SU-DHL-6 (cell line): ENCODE data around the gene PWP2.

Experiments
- H2AFZ ChIP-seq: fragments of 200-600 bp; sonication (generic); 2 replicates; pipeline ENCODE4 v1.6.1; 2014; ENCODE audit warnings: low read depth, mild to moderate bottlenecking, moderate library complexity, mixed read lengths, antibody characterized with exemption, low read length; ENCODE audit not compliant: severe bottlenecking
- H3F3A ChIP-seq: fragments of 200-600 bp; shearing (Covaris generic); 2 replicates; pipeline ENCODE4 v1.6.0; 2016; ENCODE audit warnings: antibody characterized with exemption, mild to moderate bottlenecking; ENCODE audit not compliant: insufficient read depth
- H3K27ac ChIP-seq: fragments of 200-600 bp; sonication (generic); 2 replicates; pipeline ENCODE4 v1.5.1; 2016; ENCODE audit warnings: low read depth, mild to moderate bottlenecking, low read length, moderate library complexity, mixed read lengths
- H3K27me3 ChIP-seq: fragments of 200-600 bp; sonication (generic), shearing (Covaris generic); 2 replicates; pipeline ENCODE4 v1.6.0; 2014; ENCODE audit warnings: mild to moderate bottlenecking, low read length
- H3K36me3 ChIP-seq: fragments of 200-600 bp; sonication (generic); 2 replicates; pipeline ENCODE4 v1.6.1; 2014; ENCODE audit warnings: mild to moderate bottlenecking, low read length, mixed read lengths
- H3K4me2 ChIP-seq: fragments of 300-600, 200-600 bp; shearing (Covaris generic), sonication (generic); 2 replicates; pipeline ENCODE4 v1.6.0; 2014; ENCODE audit warnings: low read length, low read depth, mild to moderate bottlenecking; ENCODE audit not compliant: poor library complexity, severe bottlenecking
- H3K4me3 ChIP-seq: fragments of 200-600 bp; sonication (generic); 2 replicates; pipeline ENCODE4 v1.5.1; 2014; ENCODE audit warnings: antibody characterized with exemption, low read length, mild to moderate bottlenecking, mixed read lengths; ENCODE audit not compliant: insufficient read depth, poor library complexity, severe bottlenecking
- H3K79me2 ChIP-seq: fragments of 200-600 bp; sonication (generic); 2 replicates; pipeline ENCODE4 v1.6.1; 2014; ENCODE audit warnings: mild to moderate bottlenecking, low read length, moderate library complexity; ENCODE audit not compliant: insufficient read depth
- H3K9ac ChIP-seq: fragments of 200-600 bp; sonication (generic); 2 replicates; pipeline ENCODE4 v1.7.0; 2014; ENCODE audit warnings: mild to moderate bottlenecking, low read length
- H3K9me2 ChIP-seq: fragments of 200-600 bp; sonication (generic); replicated peaks from 2 replicates; pipeline ENCODE4 v1.6.1; 2014; ENCODE audit warnings: low read length; ENCODE audit not compliant: insufficient read depth
- H3K9me3 ChIP-seq: fragments of 200-600 bp; sonication (generic); 2 replicates; pipeline ENCODE4 v1.6.1; 2014; ENCODE audit warnings: low read length, mixed read lengths; ENCODE audit not compliant: insufficient read depth
- H4K20me1 ChIP-seq: fragments of 200-600 bp; sonication (generic); 2 replicates; pipeline ENCODE4 v1.6.1; 2014; ENCODE audit warnings: low read depth, mild to moderate bottlenecking, antibody characterized with exemption, low read length, moderate library complexity, mixed read lengths
- EZH2phosphoT487 ChIP-seq: fragments of 200-600 bp; sonication (generic), shearing (Covaris generic); conservative IDR thresholded peaks from 2 replicates; pipeline ENCODE4 v1.6.1; 2018; ENCODE audit warnings: mild to moderate bottlenecking, antibody characterized with exemption, low read length, moderate library complexity, mixed read lengths
- TF ChIP-seq, protein P1 (sequence below): fragments of 200-600 bp; sonication (generic); IDR thresholded peaks from one replicate; pipeline ENCODE4 v1.5.1; 2017; ENCODE audit warnings: antibody characterized with exemption, mild to moderate bottlenecking, low read length, moderate library complexity; ENCODE audit not compliant: insufficient read depth, poor library complexity, severe bottlenecking

Gene PWP2

DNA sequence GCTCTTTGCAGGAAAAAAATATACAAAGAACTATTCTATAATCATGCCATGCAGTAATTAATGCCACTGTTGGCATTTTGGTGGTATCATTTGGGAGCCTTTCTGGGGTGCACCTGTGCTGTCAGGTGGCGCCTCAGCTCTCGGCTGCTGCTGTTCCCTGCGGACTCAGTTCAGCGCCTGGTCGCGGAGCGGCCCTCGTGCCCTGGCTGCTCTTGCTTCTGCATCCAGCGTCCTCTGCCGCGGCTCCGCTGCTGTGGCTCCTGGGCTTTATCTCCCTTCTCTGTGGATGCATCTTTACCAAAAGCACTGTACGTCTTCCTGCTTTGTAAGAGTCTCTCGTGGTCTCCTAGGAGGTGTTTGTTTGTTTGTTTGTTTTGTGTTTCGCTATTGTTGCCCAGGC lies 35.1 kb upstream of the PWP2 start:
- Histone ChIP-seq H3K9me3 (no peaks in the 10 kb centered on the region), H4K20me1 (no peaks in the 10 kb centered on the region; the same call in 1 of the 2 replicates), H3K9ac (no peak overlapping the region), H3K4me2 (no peak overlapping the region), H2AFZ (no peak overlapping the region), H3K27me3 (no peaks in the 10 kb centered on the region), H3F3A (no peaks in the 10 kb centered on the region), H3K79me2 (no peaks in the 10 kb centered on the region), H3K36me3 (peaks cover 16% of the 10 kb centered on the region; the same call in 1 of the 2 replicates), H3K27ac (no peak overlapping the region), H3K9me2 (no peaks in the 10 kb centered on the region), H3K4me3 (no peak overlapping the region)
- TF ChIP-seq, protein P1, sequence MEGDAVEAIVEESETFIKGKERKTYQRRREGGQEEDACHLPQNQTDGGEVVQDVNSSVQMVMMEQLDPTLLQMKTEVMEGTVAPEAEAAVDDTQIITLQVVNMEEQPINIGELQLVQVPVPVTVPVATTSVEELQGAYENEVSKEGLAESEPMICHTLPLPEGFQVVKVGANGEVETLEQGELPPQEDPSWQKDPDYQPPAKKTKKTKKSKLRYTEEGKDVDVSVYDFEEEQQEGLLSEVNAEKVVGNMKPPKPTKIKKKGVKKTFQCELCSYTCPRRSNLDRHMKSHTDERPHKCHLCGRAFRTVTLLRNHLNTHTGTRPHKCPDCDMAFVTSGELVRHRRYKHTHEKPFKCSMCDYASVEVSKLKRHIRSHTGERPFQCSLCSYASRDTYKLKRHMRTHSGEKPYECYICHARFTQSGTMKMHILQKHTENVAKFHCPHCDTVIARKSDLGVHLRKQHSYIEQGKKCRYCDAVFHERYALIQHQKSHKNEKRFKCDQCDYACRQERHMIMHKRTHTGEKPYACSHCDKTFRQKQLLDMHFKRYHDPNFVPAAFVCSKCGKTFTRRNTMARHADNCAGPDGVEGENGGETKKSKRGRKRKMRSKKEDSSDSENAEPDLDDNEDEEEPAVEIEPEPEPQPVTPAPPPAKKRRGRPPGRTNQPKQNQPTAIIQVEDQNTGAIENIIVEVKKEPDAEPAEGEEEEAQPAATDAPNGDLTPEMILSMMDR: no peak
- no peak for TF ChIP-seq EZH2phosphoT487

- H2AFZ ChIP-seq: no peak overlapping the region
- H3K79me2 ChIP-seq: no peaks in the 10 kb centered on the region
- H3K4me2 ChIP-seq: no peak overlapping the region
- H3K36me3 ChIP-seq: peaks cover 24% of the 10 kb centered on the region; the same call in 1 of the 2 replicates
- H3K9me3 ChIP-seq: no peaks in the 10 kb centered on the region
- no peak overlapping the region for H3K9ac ChIP-seq
- H3K4me3 ChIP-seq: no peak overlapping the region
- H3K27me3 ChIP-seq: no peaks in the 10 kb centered on the region
- no peaks in the 10 kb centered on the region for H3K9me2 ChIP-seq
- H3F3A ChIP-seq: no peaks in the 10 kb centered on the region
- no peaks in the 10 kb centered on the region for H4K20me1 ChIP-seq
- H3K27ac ChIP-seq: no peak overlapping the region
- TF ChIP-seq, protein P1: no peak
- no peak for TF ChIP-seq EZH2phosphoT487
Measured at GRCh38 chr21:44074315-44074958, 32.8 kb upstream of the PWP2 start.

- no peaks in the 10 kb centered on the region for H3K9me3 ChIP-seq
- H3K27ac ChIP-seq: no peak overlapping the region
- no peaks in the 10 kb centered on the region for H3K9me2 ChIP-seq
- H3K79me2 ChIP-seq: no peaks in the 10 kb centered on the region
- no peak overlapping the region for H3K4me3 ChIP-seq
- H3K27me3 ChIP-seq: no peaks in the 10 kb centered on the region
- H3K4me2 ChIP-seq: no peak overlapping the region
- TF ChIP-seq, protein P1: no peak
- no peak for TF ChIP-seq EZH2phosphoT487
- no peaks in the 10 kb centered on the region for H4K20me1 ChIP-seq
- H3K36me3 ChIP-seq: peaks cover 31% of the 10 kb centered on the region; the same call in 1 of the 2 replicates
- no peak overlapping the region for H3K9ac ChIP-seq
- H2AFZ ChIP-seq: no peak overlapping the region
- no peaks in the 10 kb centered on the region for H3F3A ChIP-seq
Measured at GRCh38 chr21:44076316-44076715, 30.9 kb upstream of the PWP2 start.
